K562 (cell line): Measurements from ENCODE around the gene C4orf46. TPM values are rescaled to one million over a fixed set of nuclear protein-coding genes. Genes with fewer than 3 reads are reported as not detected.

Source experiments
- ATAC-seq: fragments of 200-7000 bp; cut with Tn5 transposase; 3 replicates; pipeline ENCODE4 v1.9.1; 2020; ENCODE audit warnings: moderate library complexity
- BruUV-seq: library from RNA; stranded (reverse); fragments of 400-500 nt; replicated peaks from 2 replicates; lab custom pipeline; 2021; lab: Mats Ljungman, UMichigan
- CTCF ChIA-PET: fragments of 300-600 bp; formaldehyde crosslinking; extraction: SDS; loops from one replicate; lab custom pipeline; 2021; ENCODE audit warnings: low intra/inter-chr PET ratio; lab: Yijun Ruan, JAX
- POLR2A ChIA-PET: fragments of 300-600, 350-650 bp; sonication (Branson Sonifier 250); formaldehyde crosslinking; extraction: SDS; loops from one replicate; lab custom pipeline; 2021; ENCODE audit warnings: antibody characterized with exemption, inconsistent platforms; lab: Yijun Ruan, JAX
- DNase-seq, 4 experiments: peaks; one replicate each; pipeline versions ENCODE4 v3.0.0 to v3.0.0-alpha.2; 2011 to 2018; ENCODE audit warnings: low spot score in 3 of 4, mixed read lengths in 3 of 4; ENCODE audit errors: extremely low read depth in 1 of 4
- FAIRE-seq: peaks from 2 replicates; lab custom pipeline; 2011; peaks lifted over from hg19 to GRCh38; lab: Jason Lieb, UNC
- H2AFZ ChIP-seq: 2 replicates; pipeline ENCODE4 v1.6.0; 2011; ENCODE audit warnings: low read depth, low read length, control low read depth, inconsistent platforms
- H3K27ac ChIP-seq: fragments of 200-600 bp; 3 replicates; pipeline ENCODE4 v1.8.0; 2011; ENCODE audit warnings: low read depth, mild to moderate bottlenecking, control low read depth, inconsistent platforms, low read length, moderate library complexity, mixed read lengths; ENCODE audit errors: extremely low read depth
- H3K27me3 ChIP-seq, 2 experiments: fragments of 300-600 bp in 1 of 2; 2 replicates in 1 of 2; 3 replicates in 1 of 2; pipeline versions ENCODE4 v1.6.0 to v1.8.0; 2011; ENCODE audit warnings: inconsistent platforms in 2 of 2, low read length in 2 of 2, mild to moderate bottlenecking in 1 of 2, mixed read lengths in 1 of 2, moderate library complexity in 1 of 2; ENCODE audit not compliant: control insufficient read depth in 2 of 2, insufficient read depth in 2 of 2
- H3K36me3 ChIP-seq: fragments of 300-600 bp; 3 replicates; pipeline ENCODE4 v1.8.0; 2011; ENCODE audit warnings: mild to moderate bottlenecking, low read length, inconsistent platforms; ENCODE audit not compliant: control insufficient read depth, insufficient read depth
- H3K4me1 ChIP-seq, 2 experiments: fragments of 200-600 bp in 1 of 2; replicated peaks in 1 of 2; 2 replicates in 1 of 2; 3 replicates in 1 of 2; pipeline versions ENCODE4 v1.5.1 to v1.8.0; 2011; ENCODE audit warnings: inconsistent platforms in 2 of 2, low read length in 2 of 2, mild to moderate bottlenecking in 1 of 2, mixed read lengths in 1 of 2, moderate library complexity in 1 of 2; ENCODE audit not compliant: control insufficient read depth in 2 of 2, insufficient read depth in 2 of 2
- H3K4me2 ChIP-seq: 2 replicates; pipeline ENCODE4 v1.6.1; 2011; ENCODE audit warnings: low read length, control low read depth, inconsistent platforms, mixed read lengths; ENCODE audit not compliant: insufficient read depth
- H3K4me3 ChIP-seq: fragments of 200-600 bp; sonication (generic), shearing (Covaris generic); 2 replicates; pipeline ENCODE4 v1.5.1; 2016; ENCODE audit warnings: control low read depth, inconsistent platforms
- H3K79me2 ChIP-seq: fragments of 200-600 bp; 3 replicates; pipeline ENCODE4 v1.8.0; 2011; ENCODE audit warnings: low read length, inconsistent platforms; ENCODE audit not compliant: control insufficient read depth, insufficient read depth
- H3K9ac ChIP-seq, 2 experiments: 2 replicates each; pipeline versions ENCODE4 v1.6.0 to v1.6.1; 2011; ENCODE audit warnings: low read depth in 2 of 2, low read length in 2 of 2, control low read depth in 1 of 2, inconsistent platforms in 1 of 2, mild to moderate bottlenecking in 1 of 2, mixed read lengths in 1 of 2; ENCODE audit not compliant: insufficient read depth in 1 of 2
- H3K9me1 ChIP-seq: one replicate; pipeline ENCODE4 v1.6.0; 2011; ENCODE audit warnings: inconsistent platforms, mild to moderate bottlenecking, low read length, moderate library complexity; ENCODE audit not compliant: control insufficient read depth, insufficient read depth
- H3K9me3 ChIP-seq: replicated peaks from 2 replicates; pipeline ENCODE4 v1.5.1; 2011; ENCODE audit warnings: low read depth, low read length, inconsistent platforms; ENCODE audit not compliant: control insufficient read depth, insufficient read depth
- H4K20me1 ChIP-seq: replicated peaks from 2 replicates; pipeline ENCODE4 v1.6.1; 2011; ENCODE audit warnings: low read length, inconsistent platforms, mixed read lengths; ENCODE audit not compliant: control insufficient read depth, insufficient read depth
- EP300 ChIP-seq: IDR thresholded peaks from 2 replicates; pipeline ENCODE4 v1.6.1; 2012; ENCODE audit warnings: low read length, improper control_type of control experiment
- FOXJ2 ChIP-seq: fragments of 200-800 bp; sonication (Bioruptor generic); IDR thresholded peaks from 2 replicates; pipeline ENCODE4 v1.6.1; 2016; ENCODE audit warnings: missing genetic modification characterization, missing compliant biosample characterization
- GATA2 ChIP-seq: sonication (generic); formaldehyde crosslinking; IDR thresholded peaks from 2 replicates; pipeline ENCODE4 v1.4.0; 2020; ENCODE audit warnings: mild to moderate bottlenecking, missing genetic modification reagents
- NCOA6 ChIP-seq: fragments of 450-650 bp; IDR thresholded peaks from 2 replicates; pipeline ENCODE4 v1.6.1; 2017; ENCODE audit warnings: mild to moderate bottlenecking
- NR2C2 ChIP-seq, 2 experiments: fragments of 200-800 bp in 1 of 2; sonication (Bioruptor generic) in 1 of 2; sonication (generic) in 1 of 2; formaldehyde crosslinking in 1 of 2; IDR thresholded peaks; 2 replicates each; pipeline versions ENCODE4 v1.6.1 to v1.8.0; 2016 to 2022; ENCODE audit warnings: mild to moderate bottlenecking in 1 of 2, missing compliant biosample characterization in 1 of 2, missing genetic modification characterization in 1 of 2, missing genetic modification reagents in 1 of 2
- POLR2H ChIP-seq: IDR thresholded peaks from 2 replicates; pipeline ENCODE4 v1.6.1; 2016; ENCODE audit warnings: missing genetic modification characterization, low read depth, mild to moderate bottlenecking, control low read depth, missing compliant biosample characterization, moderate library complexity
- SIRT6 ChIP-seq: IDR thresholded peaks from one replicate; pipeline ENCODE4 v1.6.1; 2012; ENCODE audit warnings: low read depth, mild to moderate bottlenecking, control low read depth, inconsistent platforms, low read length, moderate library complexity
- ZKSCAN8 ChIP-seq: fragments of 200-800 bp; sonication (Bioruptor generic); IDR thresholded peaks from 2 replicates; pipeline ENCODE4 v1.6.1; 2016; ENCODE audit warnings: missing genetic modification characterization, missing compliant biosample characterization
- ZNF507 ChIP-seq: conservative IDR thresholded peaks from 2 replicates; pipeline ENCODE4 v1.6.1; 2017; ENCODE audit warnings: missing genetic modification characterization, missing compliant biosample characterization
- ZNF696 ChIP-seq: fragments of 250-450 bp; sonication (Bioruptor Pico); conservative IDR thresholded peaks from 2 replicates; pipeline ENCODE4 v1.4.0; 2020; ENCODE audit warnings: mild to moderate bottlenecking, moderate library complexity
- ZNF707 ChIP-seq: fragments of 250-450 bp; sonication (Bioruptor Pico); conservative IDR thresholded peaks from 2 replicates; pipeline ENCODE4 v1.8.0; 2022; ENCODE audit warnings: inconsistent platforms, mild to moderate bottlenecking, moderate library complexity
- in situ Hi-C: fragments of 300-500 bp; cut with MboI; formaldehyde crosslinking; loops from 4 replicates; pipeline ENCODE4 v1.15.0; 2018; ENCODE audit warnings: inconsistent platforms, mixed read lengths
- intact Hi-C: fragments of 100-400 bp; cut with micrococcal nuclease; formaldehyde crosslinking; loops from 2 replicates; pipeline ENCODE4 v1.14.2; 2022
- polyA plus RNA-seq, 8 experiments: library from polyadenylated mRNA; depleted of rRNA in 4 of 8; stranded (reverse) in 5 of 8; unstranded in 3 of 8; fragments of >200 nt; fragmentation: Nextera tagmentation in 2 of 8; fragmentation: Illumina TruSeq in 1 of 8; extraction: Ambion mirVana in 2 of 8; extraction: Trizol in 1 of 8; gene quantifications; 2 replicates each; pipeline versions ENCODE4 v1.2.1 to v1.2.3, GENCODE V29; 2011 to 2014; ENCODE audit warnings: inconsistent platforms in 1 of 8, missing spikeins in 1 of 8
- total RNA-seq, 7 experiments: library from RNA; depleted of rRNA in 6 of 7; stranded (reverse); fragments of >200 nt in 6 of 7; fragmentation: Illumina TruSeq in 2 of 7; extraction: Trizol in 2 of 7; gene quantifications; 2 replicates each; pipeline versions ENCODE4 v1.2.1 to v1.2.3, GENCODE V29; 2011 to 2021; ENCODE audit warnings: low replicate concordance in 1 of 7
- TF ChIP-seq, protein P1 (sequence below): sonication (generic); formaldehyde crosslinking; IDR thresholded peaks from 2 replicates; pipeline ENCODE4 v1.4.0; 2020; ENCODE audit warnings: mild to moderate bottlenecking, missing genetic modification reagents
- TF ChIP-seq, protein P2 (sequence below), 3 experiments: fragments of 200-800 bp in 1 of 3; fragments of 250-450 bp in 1 of 3; fragments of 450-650 bp in 1 of 3; sonication (Bioruptor Pico) in 1 of 3; sonication (Bioruptor generic) in 1 of 3; formaldehyde crosslinking in 1 of 3; IDR thresholded peaks; 2 replicates each; pipeline versions ENCODE4 v1.6.1 to v1.8.0; 2016 to 2022; ENCODE audit warnings: mild to moderate bottlenecking in 2 of 3, missing genetic modification characterization in 2 of 3, missing compliant biosample characterization in 1 of 3, moderate library complexity in 1 of 3
- TF ChIP-seq, protein P3 (sequence below): fragments of 450-650 bp; formaldehyde crosslinking; IDR thresholded peaks from 2 replicates; pipeline ENCODE4 v1.4.0; 2022; ENCODE audit warnings: missing genetic modification characterization

Gene C4orf46
- total and polyA plus RNA-seq, 9 of the 15 experiments (the other 6 are each of a cell fraction or from before 2014, with no cell fraction given), result 9.7 to 24.4 (median 17.0) TPM

DNA sequence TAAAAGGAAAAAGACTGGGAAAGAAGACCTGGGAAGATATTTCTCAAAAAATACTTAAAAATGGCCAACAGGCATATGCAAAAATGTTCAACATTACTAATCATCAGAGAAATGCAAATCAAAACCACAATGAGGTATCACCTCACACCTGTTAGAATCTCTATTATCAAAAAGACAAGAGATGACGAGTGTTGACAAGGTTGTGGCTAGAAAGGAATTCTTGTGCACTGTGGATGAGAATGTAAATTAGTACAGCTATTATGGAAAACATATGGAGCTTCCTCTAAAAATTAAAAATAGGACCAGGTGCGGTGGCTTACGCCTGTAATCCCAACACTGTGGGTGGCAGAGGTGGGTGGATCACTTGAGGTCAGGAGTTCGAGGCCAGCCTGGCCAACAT lies 50.0 kb downstream of the C4orf46 start (continued):
- TF ChIP-seq, protein P1, sequence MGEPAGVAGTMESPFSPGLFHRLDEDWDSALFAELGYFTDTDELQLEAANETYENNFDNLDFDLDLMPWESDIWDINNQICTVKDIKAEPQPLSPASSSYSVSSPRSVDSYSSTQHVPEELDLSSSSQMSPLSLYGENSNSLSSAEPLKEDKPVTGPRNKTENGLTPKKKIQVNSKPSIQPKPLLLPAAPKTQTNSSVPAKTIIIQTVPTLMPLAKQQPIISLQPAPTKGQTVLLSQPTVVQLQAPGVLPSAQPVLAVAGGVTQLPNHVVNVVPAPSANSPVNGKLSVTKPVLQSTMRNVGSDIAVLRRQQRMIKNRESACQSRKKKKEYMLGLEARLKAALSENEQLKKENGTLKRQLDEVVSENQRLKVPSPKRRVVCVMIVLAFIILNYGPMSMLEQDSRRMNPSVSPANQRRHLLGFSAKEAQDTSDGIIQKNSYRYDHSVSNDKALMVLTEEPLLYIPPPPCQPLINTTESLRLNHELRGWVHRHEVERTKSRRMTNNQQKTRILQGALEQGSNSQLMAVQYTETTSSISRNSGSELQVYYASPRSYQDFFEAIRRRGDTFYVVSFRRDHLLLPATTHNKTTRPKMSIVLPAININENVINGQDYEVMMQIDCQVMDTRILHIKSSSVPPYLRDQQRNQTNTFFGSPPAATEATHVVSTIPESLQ (CRISPR knock-in tag), result no peak
- no peak for TF ChIP-seq GATA2 (CRISPR knock-in tag)

DNA sequence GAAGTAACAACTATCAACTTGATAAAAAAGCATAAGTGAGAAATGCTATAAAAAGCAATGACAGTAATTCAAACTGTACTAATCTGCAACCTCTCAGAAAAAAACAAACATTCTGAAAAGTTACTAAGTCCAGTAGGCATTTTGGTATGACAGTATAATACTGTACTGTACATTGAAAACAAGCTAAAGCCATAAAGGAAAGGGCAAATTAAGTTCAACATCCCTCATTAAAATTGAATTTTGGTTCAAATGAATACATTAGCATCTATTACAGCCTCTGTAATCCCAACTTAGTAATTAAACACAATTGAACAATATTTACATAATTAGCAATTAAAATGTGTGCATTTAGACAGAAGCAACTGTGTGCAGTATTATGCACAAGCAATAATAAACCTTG lies 53.7 kb downstream of the C4orf46 start:
- ChIA-PET CTCF (no interaction called here), POLR2A (no interaction called here)
- no peak overlapping the region for H3K27ac ChIP-seq
- H3K9me1 ChIP-seq, result no peaks in the 10 kb centered on the region
- no peak overlapping the region for H3K4me2 ChIP-seq
- intact Hi-C loops, result no loop called here
- no peaks in the 10 kb centered on the region for H3K9me3 ChIP-seq
- in situ Hi-C loops, result no loop called here
- no peak overlapping the region for H2AFZ ChIP-seq
- H3K4me1 ChIP-seq, result no peaks in the 10 kb centered on the region
- DNase-seq (no peak), ATAC-seq (no peak), FAIRE-seq (no peak)
- H4K20me1 ChIP-seq, result no peaks in the 10 kb centered on the region
- no peaks in the 10 kb centered on the region for H3K27me3 ChIP-seq
- no peak overlapping the region for H3K4me3 ChIP-seq
- BruUV-seq, result no TSS peak
- no peak overlapping the region for H3K9ac ChIP-seq
- H3K36me3 ChIP-seq, result no peaks in the 10 kb centered on the region
- H3K79me2 ChIP-seq, result no peaks in the 10 kb centered on the region
- TF ChIP-seq POLR2H (tag) (no peak), NCOA6 (no peak), SIRT6 (no peak), ZKSCAN8 (no peak), ZNF507 (tag) (no peak), ZNF707 (CRISPR knock-in tag) (no peak), EP300 (no peak), ZNF696 (CRISPR knock-in tag) (no peak), FOXJ2 (no peak), NR2C2 (CRISPR knock-in tag; IDR thresholded peaks at IDR 0.05) (no peak), NR2C2 (tag; IDR thresholded peaks at IDR 0.05) (no peak)
- TF ChIP-seq, protein P2, sequence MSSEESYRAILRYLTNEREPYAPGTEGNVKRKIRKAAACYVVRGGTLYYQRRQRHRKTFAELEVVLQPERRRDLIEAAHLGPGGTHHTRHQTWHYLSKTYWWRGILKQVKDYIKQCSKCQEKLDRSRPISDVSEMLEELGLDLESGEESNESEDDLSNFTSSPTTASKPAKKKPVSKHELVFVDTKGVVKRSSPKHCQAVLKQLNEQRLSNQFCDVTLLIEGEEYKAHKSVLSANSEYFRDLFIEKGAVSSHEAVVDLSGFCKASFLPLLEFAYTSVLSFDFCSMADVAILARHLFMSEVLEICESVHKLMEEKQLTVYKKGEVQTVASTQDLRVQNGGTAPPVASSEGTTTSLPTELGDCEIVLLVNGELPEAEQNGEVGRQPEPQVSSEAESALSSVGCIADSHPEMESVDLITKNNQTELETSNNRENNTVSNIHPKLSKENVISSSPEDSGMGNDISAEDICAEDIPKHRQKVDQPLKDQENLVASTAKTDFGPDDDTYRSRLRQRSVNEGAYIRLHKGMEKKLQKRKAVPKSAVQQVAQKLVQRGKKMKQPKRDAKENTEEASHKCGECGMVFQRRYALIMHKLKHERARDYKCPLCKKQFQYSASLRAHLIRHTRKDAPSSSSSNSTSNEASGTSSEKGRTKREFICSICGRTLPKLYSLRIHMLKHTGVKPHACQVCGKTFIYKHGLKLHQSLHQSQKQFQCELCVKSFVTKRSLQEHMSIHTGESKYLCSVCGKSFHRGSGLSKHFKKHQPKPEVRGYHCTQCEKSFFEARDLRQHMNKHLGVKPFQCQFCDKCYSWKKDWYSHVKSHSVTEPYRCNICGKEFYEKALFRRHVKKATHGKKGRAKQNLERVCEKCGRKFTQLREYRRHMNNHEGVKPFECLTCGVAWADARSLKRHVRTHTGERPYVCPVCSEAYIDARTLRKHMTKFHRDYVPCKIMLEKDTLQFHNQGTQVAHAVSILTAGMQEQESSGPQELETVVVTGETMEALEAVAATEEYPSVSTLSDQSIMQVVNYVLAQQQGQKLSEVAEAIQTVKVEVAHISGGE (CRISPR knock-in tag; IDR thresholded peaks at IDR 0.05), result no peak
- TF ChIP-seq, protein P3, sequence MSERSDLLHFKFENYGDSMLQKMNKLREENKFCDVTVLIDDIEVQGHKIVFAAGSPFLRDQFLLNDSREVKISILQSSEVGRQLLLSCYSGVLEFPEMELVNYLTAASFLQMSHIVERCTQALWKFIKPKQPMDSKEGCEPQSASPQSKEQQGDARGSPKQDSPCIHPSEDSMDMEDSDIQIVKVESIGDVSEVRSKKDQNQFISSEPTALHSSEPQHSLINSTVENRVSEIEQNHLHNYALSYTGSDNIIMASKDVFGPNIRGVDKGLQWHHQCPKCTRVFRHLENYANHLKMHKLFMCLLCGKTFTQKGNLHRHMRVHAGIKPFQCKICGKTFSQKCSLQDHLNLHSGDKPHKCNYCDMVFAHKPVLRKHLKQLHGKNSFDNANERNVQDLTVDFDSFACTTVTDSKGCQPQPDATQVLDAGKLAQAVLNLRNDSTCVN (CRISPR knock-in tag), result no peak
